Endothelial cell of umbilical vein (primary cell): ENCODE data around the gene PDCD7. TPM values are rescaled to one million over a fixed set of nuclear protein-coding genes. Genes with fewer than 3 reads are reported as not detected.

Source experiments
- BruUV-seq: library from RNA; stranded (reverse); fragments of 400-500 nt; replicated peaks from 2 replicates; lab custom pipeline; 2021; lab: Mats Ljungman, UMichigan
- CTCF ChIA-PET: fragments of 300-600, 350-600 bp; sonication (Branson Sonifier 250); formaldehyde crosslinking; loops from one replicate; lab custom pipeline; 2021; ENCODE audit warnings: antibody characterized with exemption, inconsistent platforms; lab: Charles Lee
- POLR2A ChIA-PET: fragments of 300-600, 350-600 bp; sonication (Branson Sonifier 250); formaldehyde crosslinking; loops from one replicate; lab custom pipeline; 2021; ENCODE audit warnings: antibody characterized with exemption, inconsistent platforms; lab: Charles Lee
- DNase-seq: peaks from one replicate; pipeline ENCODE4 v3.0.0-alpha.2; 2011; ENCODE audit warnings: low read depth, low spot score
- FAIRE-seq: peaks from 2 replicates; lab custom pipeline; 2011; peaks lifted over from hg19 to GRCh38; lab: Jason Lieb, UNC
- H2AFZ ChIP-seq: 2 replicates; pipeline ENCODE4 v1.6.0; 2012; ENCODE audit warnings: low read depth, low read length, control low read depth, inconsistent platforms
- H3K27ac ChIP-seq: 2 replicates; pipeline ENCODE4 v1.5.1; 2011; ENCODE audit warnings: low read depth, mild to moderate bottlenecking, control low read depth, low read length, moderate library complexity; ENCODE audit not compliant: insufficient read depth
- H3K27me3 ChIP-seq, 2 experiments: 2 replicates each; pipeline versions ENCODE4 v1.6.0 to v1.6.1; 2011; ENCODE audit warnings: low read length in 2 of 2, mixed read lengths in 1 of 2; ENCODE audit not compliant: control insufficient read depth in 2 of 2, insufficient read depth in 2 of 2
- H3K36me3 ChIP-seq, 2 experiments: 2 replicates in 1 of 2; 3 replicates in 1 of 2; pipeline ENCODE4 v1.5.1; 2011; ENCODE audit warnings: low read length in 2 of 2, mild to moderate bottlenecking in 1 of 2, moderate library complexity in 1 of 2; ENCODE audit not compliant: control insufficient read depth in 2 of 2, insufficient read depth in 2 of 2; ENCODE audit errors: extremely low read depth in 1 of 2
- H3K4me1 ChIP-seq: 3 replicates; pipeline ENCODE4 v1.5.1; 2011; ENCODE audit warnings: mild to moderate bottlenecking, low read length; ENCODE audit not compliant: control insufficient read depth, insufficient read depth; ENCODE audit errors: extremely low read depth
- H3K4me2 ChIP-seq: 2 replicates; pipeline ENCODE4 v1.6.1; 2011; ENCODE audit warnings: low read length, control low read depth, mixed read lengths; ENCODE audit not compliant: insufficient read depth
- H3K4me3 ChIP-seq, 3 experiments: fragments of 200-600 bp in 1 of 3; sonication (generic), shearing (Covaris generic) in 1 of 3; replicated peaks in 1 of 3; 2 replicates each; pipeline ENCODE4 v1.5.1; 2011 to 2016; ENCODE audit warnings: control low read depth in 3 of 3, low read length in 3 of 3, mild to moderate bottlenecking in 2 of 3, inconsistent platforms in 1 of 3, low read depth in 1 of 3, moderate library complexity in 1 of 3; ENCODE audit not compliant: insufficient read depth in 1 of 3
- H3K79me2 ChIP-seq: 2 replicates; pipeline ENCODE4 v1.6.0; 2012; ENCODE audit warnings: low read length, inconsistent platforms; ENCODE audit not compliant: control insufficient read depth, insufficient read depth
- H3K9ac ChIP-seq: replicated peaks from 2 replicates; pipeline ENCODE3; 2011; ENCODE audit warnings: low read length, control low read depth; ENCODE audit not compliant: insufficient read depth; ENCODE audit errors: extremely low read depth
- H3K9me1 ChIP-seq: replicated peaks from 3 replicates; pipeline ENCODE4 v1.6.0; 2011; ENCODE audit warnings: mild to moderate bottlenecking, low read length; ENCODE audit not compliant: control insufficient read depth, insufficient read depth; ENCODE audit errors: extremely low read depth
- H3K9me3 ChIP-seq: replicated peaks from 2 replicates; pipeline ENCODE4 v1.5.1; 2012; ENCODE audit warnings: low read length, inconsistent platforms; ENCODE audit not compliant: control insufficient read depth, insufficient read depth
- H4K20me1 ChIP-seq: replicated peaks from 2 replicates; pipeline ENCODE3; 2011; ENCODE audit warnings: mild to moderate bottlenecking, low read length; ENCODE audit not compliant: control insufficient read depth, insufficient read depth; ENCODE audit errors: extremely low read depth
- CTCF ChIP-seq, 2 donors: IDR thresholded peaks; 1 replicate in 1 of 2; 2 replicates in 1 of 2; pipeline ENCODE4 v1.5.1; 2011; ENCODE audit warnings: low read length in 2 of 2, mild to moderate bottlenecking in 2 of 2, moderate library complexity in 2 of 2, control low read depth in 1 of 2, inconsistent platforms in 1 of 2, low read depth in 1 of 2; ENCODE audit not compliant: insufficient read depth in 1 of 2; ENCODE audit errors: extremely low read depth in 1 of 2
- EZH2 ChIP-seq: IDR thresholded peaks from 2 replicates; pipeline ENCODE4 v1.6.1; 2012; ENCODE audit warnings: borderline replicate concordance, low read depth, mild to moderate bottlenecking, moderate library complexity, low read length, inconsistent platforms; ENCODE audit not compliant: severe bottlenecking
- FOS ChIP-seq: IDR thresholded peaks from 2 replicates; pipeline ENCODE4 v1.6.1; 2011; ENCODE audit warnings: mild to moderate bottlenecking, low read length, moderate library complexity, borderline replicate concordance; ENCODE audit not compliant: insufficient read depth
- GATA2 ChIP-seq: IDR thresholded peaks from 2 replicates; pipeline ENCODE4 v1.7.0; 2011; ENCODE audit warnings: low read depth, mild to moderate bottlenecking, moderate library complexity, mixed read lengths, low read length; ENCODE audit not compliant: insufficient read length, insufficient read depth
- JUN ChIP-seq: IDR thresholded peaks from 2 replicates; pipeline ENCODE4 v1.6.1; 2011; ENCODE audit warnings: borderline replicate concordance, low read depth; ENCODE audit not compliant: insufficient read length, insufficient read depth
- MAX ChIP-seq: IDR thresholded peaks from 2 replicates; pipeline ENCODE4 v1.6.1; 2011; ENCODE audit not compliant: insufficient read depth, insufficient read length
- MYC ChIP-seq: IDR thresholded peaks from one replicate; pipeline ENCODE4 v1.6.1; 2011; ENCODE audit warnings: mild to moderate bottlenecking, low read depth, low read length
- POLR2AphosphoS5 ChIP-seq: IDR thresholded peaks from 2 replicates; pipeline ENCODE4 v1.6.1; 2012; ENCODE audit warnings: low read depth, mild to moderate bottlenecking, control low read depth, low read length, moderate library complexity; ENCODE audit not compliant: insufficient read depth
- dilution Hi-C: fragments of 300-500 bp; cut with MboI; formaldehyde crosslinking; loops from one replicate; pipeline ENCODE4 v1.15.0; 2019; ENCODE audit warnings: low sequenced_read_pairs; ENCODE audit not compliant: extremely low pct_ligation_motif_present
- intact Hi-C: fragments of 100-400 bp; cut with micrococcal nuclease; formaldehyde crosslinking; loops from one replicate; pipeline ENCODE4 v1.10.0; 2022
- polyA plus RNA-seq, 4 experiments: library from polyadenylated mRNA; depleted of rRNA in 3 of 4; stranded (reverse) in 3 of 4; unstranded in 1 of 4; fragments of >200 nt; gene quantifications; 2 replicates each; pipeline versions ENCODE4 v1.2.1 to v1.2.3, GENCODE V29; 2011 to 2012; ENCODE audit warnings: missing spikeins in 1 of 4
- total RNA-seq: library from RNA; stranded (reverse); gene quantifications from 2 replicates; pipeline ENCODE4 v1.2.3, GENCODE V29; 2021

The PDCD7 gene
- total and polyA plus RNA-seq, 2 donors (not counting 3 experiments of a cell fraction or from before 2014, with no cell fraction given) = 12.1 to 19.5 TPM

DNA sequence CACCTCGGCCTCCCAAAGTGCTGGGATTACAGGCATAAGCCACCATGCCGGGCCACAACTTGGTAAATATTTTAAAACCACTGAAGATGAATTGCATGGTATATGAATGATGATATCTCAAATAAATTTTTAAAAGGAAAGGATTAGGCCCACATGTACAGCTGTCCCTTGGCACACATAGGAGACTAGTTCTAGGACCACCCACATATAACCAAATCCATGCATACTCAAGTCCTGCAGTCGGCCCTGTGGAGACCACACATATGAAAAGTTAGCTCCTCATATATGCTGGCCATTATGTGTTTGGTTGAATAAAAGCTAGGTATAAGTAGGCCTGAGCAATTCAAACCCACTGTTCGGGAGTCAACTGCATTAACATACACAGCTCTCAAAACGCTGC is 40.9 kb upstream of the PDCD7 start:
- Histone ChIP-seq H2AFZ (no peak overlapping the region), H3K4me3 (no peak overlapping the region), H3K79me2 (peaks cover 8% of the 10 kb centered on the region), H4K20me1 (no peaks in the 10 kb centered on the region), H3K9me3 (no peaks in the 10 kb centered on the region), H3K9ac (no peak overlapping the region), H3K27me3 (no peaks in the 10 kb centered on the region), H3K4me2 (no peak overlapping the region), H3K4me1 (no peaks in the 10 kb centered on the region), H3K27ac (no peak overlapping the region), H3K9me1 (no peaks in the 10 kb centered on the region), H3K36me3 (peaks cover 6 to 17% of the 10 kb centered on the region in 2 experiments)
- intact Hi-C loops (no loop called here), dilution Hi-C loops (no loop called here)
- CTCF ChIA-PET = interaction anchor here (0.6 kb wide), 1 partner anchor 23 kb away, joined by 3 read pairs; no protein-coding TSS in a partner anchor
- TF ChIP-seq CTCF (IDR thresholded peaks at IDR 0.05; ENCODE audit: extremely low read depth in 1 of 2, insufficient read depth in 1 of 2, low read depth in 1 of 2, low read length in 2 of 2) (no peak), JUN (no peak), POLR2AphosphoS5 (no peak), EZH2 (no peak), MYC (no peak), GATA2 (no peak)
- no peak for FAIRE-seq
- DNase-seq = no peak
- no TSS peak for BruUV-seq
- POLR2A ChIA-PET = no interaction called here

GRCh38 chr15:65172531-65172930 is 38.9 kb upstream of the PDCD7 start:
- Histone ChIP-seq H3K27ac (no peak overlapping the region), H3K4me1 (no peaks in the 10 kb centered on the region), H3K9me3 (no peaks in the 10 kb centered on the region), H3K79me2 (peaks cover 6% of the 10 kb centered on the region), H3K9ac (no peak overlapping the region), H3K4me2 (no peak overlapping the region), H3K27me3 (no peaks in the 10 kb centered on the region), H3K9me1 (no peaks in the 10 kb centered on the region), H2AFZ (no peak overlapping the region), H3K36me3 (peaks cover 3 to 10% of the 10 kb centered on the region in 2 experiments), H4K20me1 (no peaks in the 10 kb centered on the region), H3K4me3 (no peak overlapping the region)
- DNase-seq (no peak), FAIRE-seq (no peak)
- intact Hi-C loops = no loop called here
- ChIA-PET CTCF (interaction anchor here (1.5 kb wide), 1 partner anchor 14 kb away, joined by 4 read pairs; no protein-coding TSS in a partner anchor), POLR2A (no interaction called here)
- TF ChIP-seq GATA2 (no peak), FOS (no peak), MAX (no peak), MYC (no peak), EZH2 (no peak), POLR2AphosphoS5 (no peak), CTCF (IDR thresholded peaks at IDR 0.05; ENCODE audit: extremely low read depth in 1 of 2, insufficient read depth in 1 of 2, low read depth in 1 of 2, low read length in 2 of 2) (no peak)
- dilution Hi-C loops = no loop called here
- BruUV-seq = no TSS peak
